Measurements from ENCODE around the gene DNAJC7.

The DNAJC7 gene

DNA sequence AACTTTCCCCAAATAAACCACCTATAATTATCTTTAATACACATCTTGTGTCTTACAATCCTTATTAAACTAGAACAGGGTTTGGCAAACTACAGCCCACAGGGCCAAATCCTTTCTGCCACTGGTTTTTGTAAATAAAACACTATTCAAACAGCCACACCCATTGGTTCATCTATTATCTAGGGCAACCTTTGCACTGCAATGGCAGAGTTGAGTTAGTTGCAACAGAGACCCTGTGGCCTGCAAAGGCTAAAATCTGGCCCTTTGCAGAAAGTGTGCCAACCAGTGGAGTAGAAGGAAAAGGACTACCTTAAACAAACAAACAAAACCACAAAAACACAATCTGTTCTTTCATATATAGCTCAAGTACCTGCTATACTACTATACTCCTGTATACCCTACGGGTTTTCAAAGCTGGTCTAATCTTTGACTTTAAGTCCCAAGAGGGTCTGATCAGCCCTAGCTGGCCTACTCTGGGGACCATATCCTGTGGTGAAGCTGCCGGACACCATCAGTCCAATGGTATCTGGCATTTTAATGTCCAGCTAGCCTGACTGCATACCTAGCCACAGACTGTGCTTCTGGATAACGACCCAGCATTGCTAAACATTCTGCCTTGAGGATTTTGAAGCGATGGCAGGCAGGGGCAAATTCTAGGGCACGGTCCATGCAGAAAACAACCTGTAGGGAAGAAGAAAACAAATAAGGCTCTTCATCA lies 27.4 kb downstream of the DNAJC7 start:
- DNase-seq (ENCODE audit: low read depth), result no peak
- TF ChIP-seq, protein P1, sequence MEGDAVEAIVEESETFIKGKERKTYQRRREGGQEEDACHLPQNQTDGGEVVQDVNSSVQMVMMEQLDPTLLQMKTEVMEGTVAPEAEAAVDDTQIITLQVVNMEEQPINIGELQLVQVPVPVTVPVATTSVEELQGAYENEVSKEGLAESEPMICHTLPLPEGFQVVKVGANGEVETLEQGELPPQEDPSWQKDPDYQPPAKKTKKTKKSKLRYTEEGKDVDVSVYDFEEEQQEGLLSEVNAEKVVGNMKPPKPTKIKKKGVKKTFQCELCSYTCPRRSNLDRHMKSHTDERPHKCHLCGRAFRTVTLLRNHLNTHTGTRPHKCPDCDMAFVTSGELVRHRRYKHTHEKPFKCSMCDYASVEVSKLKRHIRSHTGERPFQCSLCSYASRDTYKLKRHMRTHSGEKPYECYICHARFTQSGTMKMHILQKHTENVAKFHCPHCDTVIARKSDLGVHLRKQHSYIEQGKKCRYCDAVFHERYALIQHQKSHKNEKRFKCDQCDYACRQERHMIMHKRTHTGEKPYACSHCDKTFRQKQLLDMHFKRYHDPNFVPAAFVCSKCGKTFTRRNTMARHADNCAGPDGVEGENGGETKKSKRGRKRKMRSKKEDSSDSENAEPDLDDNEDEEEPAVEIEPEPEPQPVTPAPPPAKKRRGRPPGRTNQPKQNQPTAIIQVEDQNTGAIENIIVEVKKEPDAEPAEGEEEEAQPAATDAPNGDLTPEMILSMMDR (IDR thresholded peaks at IDR 0.05; ENCODE audit: control insufficient read depth, insufficient read depth, low read depth, low read length, missing control alignments), result no peak
- H3K4me3 ChIP-seq (ENCODE audit: control insufficient read depth, low read depth, low read length), result no peak overlapping the region

DNA sequence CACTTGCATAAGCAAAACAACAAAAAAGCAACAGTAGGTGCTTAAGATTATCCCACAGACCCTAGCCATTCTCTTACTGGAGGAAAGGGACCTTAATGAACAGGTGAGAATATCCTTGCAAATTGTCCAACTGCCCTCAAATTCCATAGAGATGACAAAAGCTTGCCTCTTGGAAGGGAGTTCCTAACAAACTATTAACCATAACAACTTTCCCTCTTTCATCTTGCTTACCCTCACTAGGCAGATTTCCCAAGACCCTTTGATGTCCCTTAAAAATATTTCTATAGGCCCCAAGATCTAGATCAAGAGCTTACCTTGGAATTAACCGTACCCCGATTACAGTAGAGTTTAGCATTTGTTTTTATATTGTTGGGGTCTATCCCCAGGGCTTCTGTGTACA lies 28.8 kb downstream of the DNAJC7 start:
- no peak for DNase-seq (ENCODE audit: low read depth)
- no peak overlapping the region for H3K4me3 ChIP-seq (ENCODE audit: control insufficient read depth, low read depth, low read length)
- TF ChIP-seq, protein P1 (IDR thresholded peaks at IDR 0.05; ENCODE audit: control insufficient read depth, insufficient read depth, low read depth, low read length, missing control alignments), result no peak

DNA sequence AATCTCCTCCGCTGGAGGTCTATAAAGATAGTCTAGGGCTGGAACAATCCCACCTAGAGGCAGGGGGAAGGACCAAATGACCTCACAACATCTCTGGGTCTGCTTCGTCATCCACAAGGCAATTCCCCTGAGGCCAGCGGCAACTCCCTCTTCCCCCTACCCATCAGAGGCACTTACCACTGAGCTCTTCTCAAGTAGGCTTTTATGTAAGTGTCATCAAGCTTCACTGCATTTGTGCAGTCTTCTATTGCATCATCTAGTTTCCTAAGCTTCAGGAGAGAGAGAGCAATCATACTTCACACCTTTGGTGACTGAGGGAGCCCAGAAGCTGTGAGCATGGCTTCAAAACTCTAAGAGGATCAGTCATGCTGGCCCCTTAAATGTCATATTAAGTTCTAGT lies 29.6 kb downstream of the DNAJC7 start:
- TF ChIP-seq, protein P1 (IDR thresholded peaks at IDR 0.05; ENCODE audit: control insufficient read depth, insufficient read depth, low read depth, low read length, missing control alignments), result no peak
- no peak for DNase-seq (ENCODE audit: low read depth)
- H3K4me3 ChIP-seq (ENCODE audit: control insufficient read depth, low read depth, low read length), result no peak overlapping the region

DNA sequence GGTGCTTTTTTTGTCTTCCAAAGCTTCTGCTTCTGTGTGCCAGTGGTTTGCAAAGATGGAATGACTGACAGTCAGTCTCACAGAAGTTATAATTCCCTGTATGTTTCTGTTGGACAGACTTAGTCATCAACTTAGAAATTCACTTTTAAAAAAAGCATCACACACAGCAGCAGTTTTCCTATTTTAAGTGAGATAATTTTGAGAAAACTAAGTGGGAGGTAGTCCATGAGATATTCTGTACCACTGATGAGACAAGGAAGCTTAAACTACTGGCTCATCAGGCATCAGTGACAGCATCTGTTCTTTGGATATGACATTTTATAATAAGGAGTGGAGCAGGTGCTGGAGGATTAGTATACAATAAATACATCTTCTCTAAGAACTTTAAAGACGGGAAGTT lies 30.6 kb downstream of the DNAJC7 start:
- DNase-seq (ENCODE audit: low read depth), result no peak
- TF ChIP-seq, protein P1 (IDR thresholded peaks at IDR 0.05; ENCODE audit: control insufficient read depth, insufficient read depth, low read depth, low read length, missing control alignments), result no peak
- no peak overlapping the region for H3K4me3 ChIP-seq (ENCODE audit: control insufficient read depth, low read depth, low read length)

DNA sequence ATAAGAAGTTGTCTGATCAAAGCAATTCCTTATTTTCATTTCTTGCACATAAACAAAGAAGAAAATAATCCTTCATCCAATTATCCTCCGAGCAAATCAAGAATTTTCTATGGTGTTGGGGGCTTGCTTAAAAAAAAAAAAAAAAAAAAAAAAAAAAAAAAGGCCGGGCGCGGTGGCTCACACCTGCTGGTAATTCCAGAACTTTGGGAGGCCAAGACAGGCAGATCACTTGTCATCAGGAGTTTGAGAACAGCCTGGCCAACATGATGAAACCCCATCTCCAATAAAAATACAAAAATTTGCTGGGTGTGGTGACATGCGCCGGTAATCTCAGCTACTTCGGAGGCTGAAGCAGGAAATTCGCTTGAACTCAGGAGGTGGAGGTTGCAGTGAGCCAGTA lies 31.3 kb downstream of the DNAJC7 start:
- no peak for DNase-seq (ENCODE audit: low read depth)
- TF ChIP-seq, protein P1 (IDR thresholded peaks at IDR 0.05; ENCODE audit: control insufficient read depth, insufficient read depth, low read depth, low read length, missing control alignments), result no peak
- no peak overlapping the region for H3K4me3 ChIP-seq (ENCODE audit: control insufficient read depth, low read depth, low read length)

DNA sequence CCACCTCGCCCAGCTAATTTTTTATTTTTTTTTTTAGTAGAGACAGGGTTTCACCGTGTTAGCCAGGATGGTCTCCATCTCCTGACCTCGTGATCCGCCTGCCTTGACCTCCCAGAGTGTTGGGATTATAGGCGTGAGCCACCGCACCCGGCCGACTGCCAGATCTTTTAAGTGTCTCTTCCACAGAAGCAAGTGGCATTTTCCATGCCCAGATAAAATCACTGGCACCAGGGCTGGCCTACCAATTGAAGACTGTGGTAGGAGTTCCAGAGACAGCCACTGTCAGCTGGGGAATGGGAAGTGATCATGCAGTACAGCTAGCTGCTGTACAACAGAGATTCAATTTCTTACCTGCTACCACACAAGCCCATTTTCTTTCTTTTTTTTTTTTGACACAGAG lies 32.8 kb downstream of the DNAJC7 start:
- DNase-seq (ENCODE audit: low read depth), result no peak
- TF ChIP-seq, protein P1 (IDR thresholded peaks at IDR 0.05; ENCODE audit: control insufficient read depth, insufficient read depth, low read depth, low read length, missing control alignments), result no peak
- H3K4me3 ChIP-seq (ENCODE audit: control insufficient read depth, low read depth, low read length), result no peak overlapping the region
